ENCODE data around the gene ZNF17. TPM values are rescaled to one million over a fixed set of nuclear protein-coding genes. Genes with fewer than 3 reads are reported as not detected.
"Not testable (repeated sequence)": the region's sequence is repeated elsewhere in the genome, so short reads cannot be mapped to it uniquely, and the experiment has no call there.

The ZNF17 gene
- total RNA-seq: 27.9 TPM
- polyA plus RNA-seq: 6.1 TPM

- peaks cover 3% of the 10 kb centered on the region for H3K4me1 ChIP-seq (ENCODE audit: insufficient read depth)
These were observed at the start of gene ZNF17 for GRCh38 chr19:57410877-57411671. Gene ZNF17 (plus strand): TSS chr19:57411161. CDS start chr19:57413616, 2,455 bp downstream.

GRCh38 chr19:57362419-57362818 lies 48.5 kb upstream of the ZNF17 start:
- Histone ChIP-seq H3K36me3 (ENCODE audit: insufficient read depth) (no peaks in the 10 kb centered on the region), H3K4me3 (ENCODE audit: low read depth, low read length) (peak overlapping the region; percentile 4), H3K27ac (ENCODE audit: low read depth) (no peak overlapping the region), H3K4me1 (ENCODE audit: insufficient read depth) (no peaks in the 10 kb centered on the region)
- WGBS: 58% methylated on average over 2 of the region's 2 CpGs
- no peak for DNase-seq (ENCODE audit: extremely low spot score)

More at GRCh38 chr19:57410877-57411671, at the start of gene ZNF17:
- peaks cover 5% of the 10 kb centered on the region for H3K36me3 ChIP-seq (ENCODE audit: insufficient read depth)
- under 1% methylated on average over 55 of the region's 55 CpGs for WGBS
- DNase-seq (ENCODE audit: extremely low spot score): peak; percentile 89
- no peak within 1 kb of the TSS for H3K27ac ChIP-seq (ENCODE audit: low read depth)
- peak within 1 kb of the TSS; percentile 96 for H3K4me3 ChIP-seq (ENCODE audit: low read depth, low read length)

DNA sequence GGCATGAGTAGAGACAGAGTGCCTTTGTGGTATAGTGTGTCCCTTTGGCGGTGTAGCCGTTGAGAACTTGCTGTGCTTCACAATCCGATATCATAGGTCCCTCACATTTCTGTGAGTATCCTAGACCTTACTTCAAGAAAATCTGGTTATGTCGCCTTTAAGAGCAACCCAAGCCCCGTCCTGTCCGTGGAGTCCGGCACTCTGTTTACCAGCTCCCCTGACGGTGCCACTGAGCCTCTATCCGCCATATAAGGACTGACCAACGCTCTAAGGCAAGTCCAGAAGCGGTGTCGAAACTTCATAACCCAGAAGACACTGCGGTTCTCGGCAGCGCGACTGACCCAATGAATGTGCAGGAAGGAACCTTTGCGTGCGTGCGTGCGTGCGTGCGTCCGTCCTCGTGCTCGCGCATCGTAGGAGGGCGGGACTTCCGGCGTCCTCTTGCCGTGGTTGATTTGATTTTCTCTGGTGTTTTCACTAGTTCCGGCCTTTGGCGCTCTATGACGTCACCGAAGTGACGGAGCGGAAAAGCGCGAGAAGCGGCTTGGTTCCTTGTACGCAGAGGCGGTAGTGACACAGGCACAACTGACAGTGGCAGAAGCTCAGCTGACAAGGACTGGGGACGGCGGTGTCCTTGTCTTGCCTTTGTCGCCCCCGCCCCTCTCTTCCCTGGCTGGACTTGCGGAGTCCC lies 47.8 kb upstream of the ZNF17 start, which contains the start of the genes TRAPPC2B and ZNF547:
Gene TRAPPC2B (plus strand): TSS at position 555 of the 691 bp plus-strand sequence. CDS start 1,283 bp downstream, outside the sequence.
Gene ZNF547 (plus strand): TSS at position 555 of the 691 bp plus-strand sequence. CDS start 5,005 bp downstream, outside the sequence.
- Histone ChIP-seq H3K27ac (ENCODE audit: low read depth) (peak within 1 kb of the TSS; percentile 91), H3K36me3 (ENCODE audit: insufficient read depth) (peaks cover under 1% of the 10 kb centered on the region), H3K4me3 (ENCODE audit: low read depth, low read length) (peak within 1 kb of the TSS; percentile 63), H3K4me1 (ENCODE audit: insufficient read depth) (no peaks in the 10 kb centered on the region)
- DNase-seq (ENCODE audit: extremely low spot score): peak; percentile 99
- under 1% methylated on average over 47 of the region's 47 CpGs for WGBS

- WGBS: 1% methylated on average over 18 of the region's 18 CpGs
- no peaks in the 10 kb centered on the region for H3K4me1 ChIP-seq (ENCODE audit: insufficient read depth)
- H3K27ac ChIP-seq (ENCODE audit: low read depth): peak overlapping the region; percentile 91
- H3K4me3 ChIP-seq (ENCODE audit: low read depth, low read length): peak overlapping the region; percentile 63
- no peak for DNase-seq (ENCODE audit: extremely low spot score)
- peaks cover 2% of the 10 kb centered on the region for H3K36me3 ChIP-seq (ENCODE audit: insufficient read depth)
These were observed 47.2 kb upstream of the ZNF17 start for GRCh38 chr19:57363688-57364181.

DNA sequence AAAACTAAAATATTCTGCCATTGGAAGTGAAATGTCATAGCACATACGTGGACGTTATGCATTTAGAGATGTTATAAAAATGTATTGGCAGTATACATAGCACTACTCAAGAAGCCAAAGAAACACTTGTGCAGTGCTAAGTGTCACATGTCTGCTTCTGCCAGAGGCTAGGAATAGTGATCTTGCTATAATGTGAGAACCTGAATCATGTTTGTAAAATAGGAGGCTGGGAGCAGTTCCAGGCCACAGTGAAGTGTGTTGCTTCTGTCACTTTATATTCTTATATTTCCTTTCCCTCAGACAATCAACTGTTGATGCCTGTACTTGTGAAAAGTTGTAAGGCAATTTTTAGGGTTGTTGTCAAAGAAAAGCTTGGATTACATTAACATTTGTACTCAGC lies 44.2 kb upstream of the ZNF17 start:
- DNase-seq (ENCODE audit: extremely low spot score): no peak
- Histone ChIP-seq H3K4me3 (ENCODE audit: low read depth, low read length) (no peak overlapping the region), H3K4me1 (ENCODE audit: insufficient read depth) (no peaks in the 10 kb centered on the region), H3K36me3 (ENCODE audit: insufficient read depth) (peaks cover 2% of the 10 kb centered on the region), H3K27ac (ENCODE audit: low read depth) (no peak overlapping the region)
- WGBS: 90% methylated on average over 2 of the region's 2 CpGs

- Histone ChIP-seq H3K36me3 (ENCODE audit: insufficient read depth) (peaks cover 5% of the 10 kb centered on the region), H3K4me1 (ENCODE audit: insufficient read depth) (no peaks in the 10 kb centered on the region), H3K4me3 (ENCODE audit: low read depth, low read length) (no peak overlapping the region), H3K27ac (ENCODE audit: low read depth) (no peak overlapping the region)
- no peak for DNase-seq (ENCODE audit: extremely low spot score)
- WGBS: 97% methylated on average over 6 of the region's 6 CpGs
These were observed 36.8 kb upstream of the ZNF17 start for GRCh38 chr19:57374179-57374578.

GRCh38 chr19:57374647-57375046 lies 36.3 kb upstream of the ZNF17 start:
- H3K4me3 ChIP-seq (ENCODE audit: low read depth, low read length); H3K36me3 ChIP-seq (ENCODE audit: insufficient read depth); H3K27ac ChIP-seq (ENCODE audit: low read depth); H3K4me1 ChIP-seq (ENCODE audit: insufficient read depth); DNase-seq (ENCODE audit: extremely low spot score): not testable (repeated sequence)
- 96% methylated on average over 2 of the region's 2 CpGs for WGBS

GRCh38 chr19:57376151-57376550 lies 34.8 kb upstream of the ZNF17 start:
- DNase-seq (ENCODE audit: extremely low spot score): no peak
- H3K27ac ChIP-seq (ENCODE audit: low read depth): no peak overlapping the region
- H3K36me3 ChIP-seq (ENCODE audit: insufficient read depth): peaks cover 5% of the 10 kb centered on the region
- 91% methylated on average over 6 of the region's 6 CpGs for WGBS
- H3K4me3 ChIP-seq (ENCODE audit: low read depth, low read length): no peak overlapping the region
- no peaks in the 10 kb centered on the region for H3K4me1 ChIP-seq (ENCODE audit: insufficient read depth)

GRCh38 chr19:57377498-57378146 lies 33.3 kb upstream of the ZNF17 start:
- 94% methylated on average over 3 of the region's 3 CpGs for WGBS
- H3K4me1 ChIP-seq (ENCODE audit: insufficient read depth): no peaks in the 10 kb centered on the region
- no peak for DNase-seq (ENCODE audit: extremely low spot score)
- H3K4me3 ChIP-seq (ENCODE audit: low read depth, low read length): no peak overlapping the region
- H3K36me3 ChIP-seq (ENCODE audit: insufficient read depth): peaks cover 5% of the 10 kb centered on the region
- no peak overlapping the region for H3K27ac ChIP-seq (ENCODE audit: low read depth)

DNA sequence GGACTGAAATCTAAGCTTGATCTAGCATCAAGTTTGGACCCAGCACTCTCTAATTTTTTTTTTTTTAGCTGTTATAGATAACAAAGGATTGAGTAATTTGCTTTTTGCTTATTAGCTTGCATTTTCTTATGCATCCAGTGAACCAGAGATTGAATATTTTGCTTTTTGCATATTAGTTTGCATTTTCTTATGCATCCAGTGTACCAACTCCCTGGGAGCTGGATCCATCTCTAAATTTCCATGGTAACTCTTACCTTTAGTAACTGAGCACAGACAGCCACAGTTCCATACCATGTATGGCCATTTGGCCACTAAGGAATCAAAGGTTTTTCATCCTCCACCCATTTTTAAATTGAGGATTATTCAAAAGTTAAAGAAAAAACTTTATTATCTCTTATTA lies 30.0 kb upstream of the ZNF17 start:
- no peak for DNase-seq (ENCODE audit: extremely low spot score)
- no peak overlapping the region for H3K27ac ChIP-seq (ENCODE audit: low read depth)
- H3K4me3 ChIP-seq (ENCODE audit: low read depth, low read length): no peak overlapping the region
- H3K4me1 ChIP-seq (ENCODE audit: insufficient read depth): no peaks in the 10 kb centered on the region
- peaks cover 5% of the 10 kb centered on the region for H3K36me3 ChIP-seq (ENCODE audit: insufficient read depth)

DNA sequence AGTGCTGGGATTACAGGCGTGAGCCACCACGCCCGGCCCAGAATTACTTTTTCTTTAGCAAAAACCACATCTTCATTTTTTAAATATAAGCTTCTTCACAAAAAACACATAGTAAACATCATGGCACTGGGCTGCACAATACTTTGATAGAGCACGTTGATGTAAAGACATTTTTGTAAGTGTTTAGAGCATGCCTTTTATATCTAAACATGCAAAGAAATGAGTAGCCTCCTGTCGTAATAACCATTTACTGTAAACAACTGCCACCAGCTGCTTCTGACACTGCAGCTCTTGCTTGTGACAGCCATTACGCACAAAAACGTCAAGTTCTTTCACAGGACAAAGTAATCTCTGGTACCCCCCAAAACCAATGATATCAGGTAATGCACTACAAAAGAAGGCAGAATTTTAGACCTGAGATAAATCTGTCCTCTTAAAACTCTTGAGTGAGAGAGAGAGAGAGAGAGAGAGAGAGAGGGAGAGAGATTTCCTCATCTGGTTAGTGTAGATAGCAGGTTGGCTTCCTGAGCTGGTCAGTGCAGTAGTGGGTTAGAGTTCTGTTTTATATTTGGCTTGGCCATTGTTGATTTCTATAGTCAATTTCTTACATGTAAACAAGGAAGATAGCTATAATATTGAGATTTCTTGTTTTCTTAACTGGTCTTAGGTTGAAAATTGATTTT lies 28.0 kb upstream of the ZNF17 start:
- H3K4me1 ChIP-seq (ENCODE audit: insufficient read depth): no peaks in the 10 kb centered on the region
- 60% methylated on average over 7 of the region's 7 CpGs for WGBS
- no peak overlapping the region for H3K27ac ChIP-seq (ENCODE audit: low read depth)
- DNase-seq (ENCODE audit: extremely low spot score): no peak
- H3K36me3 ChIP-seq (ENCODE audit: insufficient read depth): peaks cover 2% of the 10 kb centered on the region
- no peak overlapping the region for H3K4me3 ChIP-seq (ENCODE audit: low read depth, low read length)

GRCh38 chr19:57389194-57389729 lies 21.7 kb upstream of the ZNF17 start:
- 54% methylated on average over 11 of the region's 11 CpGs for WGBS
- Histone ChIP-seq H3K36me3 (ENCODE audit: insufficient read depth) (no peaks in the 10 kb centered on the region), H3K4me3 (ENCODE audit: low read depth, low read length) (peak overlapping the region; percentile 13), H3K27ac (ENCODE audit: low read depth) (peak overlapping the region; percentile 84), H3K4me1 (ENCODE audit: insufficient read depth) (peaks cover 2% of the 10 kb centered on the region)
- no peak for DNase-seq (ENCODE audit: extremely low spot score)
